HG03432 (cell line): ENCODE data around the gene IFNAR2.

ENCODE experiments used
- ATAC-seq: cut with Tn5 transposase; IDR thresholded peaks from one replicate; pipeline ENCODE4 v1.9.1; 2021; ENCODE audit warnings: mild to moderate bottlenecking, moderate library complexity; ENCODE audit not compliant: unreplicated experiment

The IFNAR2 gene

GRCh38 chr21:33266050-33266788 lies 36.5 kb downstream of the IFNAR2 start, which contains the start of gene IL10RB:
Gene IL10RB, plus strand, starts transcription at chr21:33266367. Its CDS starts 99 bp downstream, at chr21:33266466.
- peak; percentile 39 for ATAC-seq

GRCh38 chr21:33266789-33267135 lies 37.0 kb downstream of the IFNAR2 start:
- peak; percentile 9 for ATAC-seq

- no peak for ATAC-seq
These were observed 37.5 kb downstream of the IFNAR2 start for GRCh38 chr21:33267250-33267649.

- peak; percentile 15 for ATAC-seq
These were observed 38.6 kb downstream of the IFNAR2 start for GRCh38 chr21:33268393-33268736.

- peak; percentile 72 for ATAC-seq
These were observed 39.2 kb downstream of the IFNAR2 start for GRCh38 chr21:33268737-33269441.

GRCh38 chr21:33270986-33271385 lies 41.2 kb downstream of the IFNAR2 start:
- no peak for ATAC-seq

GRCh38 chr21:33273044-33273443 lies 43.3 kb downstream of the IFNAR2 start:
- ATAC-seq = no peak

- no peak for ATAC-seq
These were observed 49.0 kb downstream of the IFNAR2 start for GRCh38 chr21:33278721-33279120.

- no peak for ATAC-seq
These were observed 49.6 kb downstream of the IFNAR2 start for GRCh38 chr21:33279330-33279820.
